Measurements from ENCODE around the gene HLA-DRB1.
"Not testable (repeated sequence)": the region's sequence is repeated elsewhere in the genome, so short reads cannot be mapped to it uniquely, and the experiment has no call there.

The HLA-DRB1 gene

GRCh38 chr6:32608362-32608761 is 18.7 kb upstream of the HLA-DRB1 start:
- no peak for DNase-seq

DNA sequence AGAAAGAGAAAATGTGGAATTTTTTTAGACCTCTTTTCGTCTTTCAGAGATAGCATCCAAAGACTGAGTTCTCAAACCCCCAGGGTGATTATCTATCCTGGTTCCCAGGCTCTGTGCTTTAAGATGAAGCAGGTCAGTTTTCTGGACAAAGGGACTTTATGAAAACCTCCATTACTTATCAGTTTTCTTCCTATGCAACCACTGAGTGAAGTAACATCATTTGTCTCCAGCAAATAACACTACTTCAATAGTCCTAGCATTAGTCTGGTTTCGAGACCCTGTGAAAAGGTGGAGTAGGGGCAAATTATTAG is 18.3 kb upstream of the HLA-DRB1 start:
- no peak for DNase-seq

DNA sequence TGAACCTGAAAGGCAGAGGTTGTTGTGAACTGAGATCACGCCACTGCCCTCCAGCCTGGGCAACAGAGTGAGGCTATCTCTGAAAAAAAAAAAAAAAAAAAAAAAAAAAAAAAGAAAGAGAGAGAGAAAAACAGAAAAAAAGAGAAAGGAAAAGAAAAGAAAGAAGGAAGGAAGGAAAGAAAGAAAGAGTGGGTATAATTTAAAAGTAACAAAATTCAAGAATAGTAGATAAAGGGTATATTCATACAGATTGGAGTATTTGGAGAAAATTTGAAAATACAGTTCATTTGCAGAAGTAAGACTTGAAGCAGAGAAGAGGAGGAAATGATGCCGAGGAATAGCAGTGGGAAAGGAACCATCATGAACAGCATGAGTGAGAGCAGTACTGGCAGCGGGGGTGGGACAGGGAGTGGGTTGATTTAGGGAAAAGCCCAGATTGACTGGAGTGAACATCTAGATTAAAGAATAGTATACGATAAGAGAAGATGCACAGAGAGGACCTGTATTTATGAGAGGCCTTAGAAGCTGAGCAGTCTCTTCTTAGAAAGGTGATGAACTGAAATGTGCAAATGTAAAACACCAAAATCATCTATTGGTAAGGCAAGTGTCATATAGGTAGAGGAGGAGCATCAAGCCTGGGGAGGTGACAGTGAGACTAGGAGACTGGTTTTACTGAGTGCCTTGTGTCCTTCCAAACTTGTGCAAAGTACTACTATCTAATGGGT is 17.8 kb upstream of the HLA-DRB1 start:
- DNase-seq: no peak

DNA sequence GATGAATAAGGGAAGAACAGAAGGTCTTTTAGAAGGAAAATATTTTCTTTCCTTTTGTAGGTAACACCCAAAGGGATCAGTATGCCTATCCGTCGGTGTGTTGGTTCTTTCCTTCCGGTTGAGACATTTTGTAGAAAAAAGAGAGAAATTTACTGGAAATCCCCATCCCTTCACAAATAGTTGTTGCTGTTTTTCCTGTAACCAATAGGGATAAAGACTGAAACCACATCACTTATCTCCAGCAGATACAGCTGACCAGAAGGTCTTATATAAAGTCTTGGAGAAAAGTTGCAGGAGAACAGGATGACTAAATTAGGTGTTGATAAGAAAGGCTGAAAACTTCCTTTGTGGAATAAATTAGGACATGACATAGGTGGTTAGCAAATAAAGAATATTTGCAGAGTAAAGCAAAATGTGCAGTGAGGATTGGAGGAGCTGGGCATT is 14.8 kb upstream of the HLA-DRB1 start:
- DNase-seq: no peak

DNA sequence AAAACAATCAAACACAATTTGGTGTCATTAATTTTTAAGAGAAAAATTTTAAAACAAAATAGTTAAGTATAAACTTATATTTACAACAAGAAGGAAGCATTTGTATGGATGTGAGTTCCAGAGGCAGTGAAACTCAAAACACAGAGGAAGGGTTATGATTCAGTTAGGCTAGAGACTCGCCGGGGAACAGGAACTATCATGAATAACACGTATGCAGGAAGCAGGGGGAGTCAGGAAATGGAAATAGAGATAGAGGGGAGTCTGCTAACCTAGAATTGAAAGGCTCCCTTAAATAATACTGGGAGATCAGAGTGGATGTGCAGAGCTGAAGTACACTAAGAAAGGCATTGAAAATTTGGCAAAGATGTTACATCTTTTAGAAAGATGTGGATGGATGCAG is 14.2 kb upstream of the HLA-DRB1 start:
- DNase-seq: no peak

- no peak for DNase-seq
These were observed 13.6 kb upstream of the HLA-DRB1 start for GRCh38 chr6:32603222-32603621.

GRCh38 chr6:32602383-32602782 is 12.7 kb upstream of the HLA-DRB1 start:
- no peak for DNase-seq

- DNase-seq: no peak
These were observed 7.4 kb upstream of the HLA-DRB1 start for GRCh38 chr6:32597024-32597423.

DNA sequence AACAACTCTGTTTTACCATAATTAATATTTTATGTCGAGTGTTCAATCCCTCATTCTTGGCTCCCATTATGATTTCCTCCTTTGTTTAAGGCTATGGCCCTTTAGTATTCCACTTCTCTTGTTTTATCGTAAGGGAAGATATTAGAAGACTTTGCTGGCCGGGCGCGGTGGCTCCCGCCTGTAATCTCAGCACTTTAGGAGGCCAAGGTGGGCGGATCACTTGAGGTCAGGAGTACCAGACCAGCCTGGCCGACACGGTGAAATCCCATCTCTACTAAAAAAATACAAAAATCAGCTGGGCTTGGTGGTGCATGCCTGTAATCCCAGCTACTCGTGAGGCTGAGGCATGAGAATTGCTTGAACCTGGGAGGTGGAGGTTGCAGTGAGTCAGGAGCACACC is 1.1 kb upstream of the HLA-DRB1 start:
- not testable (repeated sequence) for DNase-seq

GRCh38 chr6:32588156-32588555 is 1.5 kb downstream of the HLA-DRB1 start:
- DNase-seq: no peak

- DNase-seq: no peak
These were observed 6.1 kb downstream of the HLA-DRB1 start for GRCh38 chr6:32583527-32583898.

DNA sequence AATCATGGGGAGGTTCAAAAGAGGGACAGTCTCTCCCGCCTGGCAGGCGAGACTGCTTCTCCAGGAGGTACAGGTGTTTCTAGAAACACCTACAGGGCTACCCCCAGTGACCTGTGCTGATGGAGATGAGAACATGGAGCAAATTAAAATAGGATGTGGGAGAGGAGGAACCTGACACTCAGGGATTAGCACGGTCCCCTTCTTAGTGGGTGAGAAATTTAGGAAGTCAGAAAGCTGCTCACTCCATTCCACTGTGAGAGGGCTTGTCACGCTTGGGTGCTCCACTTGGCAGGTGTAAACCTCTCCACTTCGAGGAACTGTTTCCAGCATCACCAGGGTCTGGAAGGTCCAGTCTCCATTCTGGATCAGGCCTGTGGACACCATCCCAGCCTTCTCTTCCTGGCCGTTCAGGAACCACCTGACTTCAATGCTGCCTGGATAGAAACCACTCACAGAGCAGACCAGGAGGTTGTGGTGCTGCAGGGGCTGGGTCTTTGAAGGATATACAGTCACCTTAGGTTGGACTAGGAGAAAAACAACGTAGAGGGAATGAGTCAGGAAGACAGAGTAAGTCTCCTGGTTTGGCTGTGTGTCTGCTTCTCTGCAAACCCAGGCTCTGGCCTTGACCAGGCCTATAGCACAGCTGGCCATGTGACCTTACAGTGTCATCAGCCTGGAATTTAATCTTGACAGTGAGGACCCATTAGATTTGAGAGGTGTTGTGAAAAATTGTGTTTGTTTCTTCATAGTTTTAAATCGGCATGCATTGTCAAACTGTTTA is 8.1 kb downstream of the HLA-DRB1 start:
- no peak for DNase-seq

GRCh38 chr6:32580593-32580992 is 9.1 kb downstream of the HLA-DRB1 start:
- no peak for DNase-seq

DNA sequence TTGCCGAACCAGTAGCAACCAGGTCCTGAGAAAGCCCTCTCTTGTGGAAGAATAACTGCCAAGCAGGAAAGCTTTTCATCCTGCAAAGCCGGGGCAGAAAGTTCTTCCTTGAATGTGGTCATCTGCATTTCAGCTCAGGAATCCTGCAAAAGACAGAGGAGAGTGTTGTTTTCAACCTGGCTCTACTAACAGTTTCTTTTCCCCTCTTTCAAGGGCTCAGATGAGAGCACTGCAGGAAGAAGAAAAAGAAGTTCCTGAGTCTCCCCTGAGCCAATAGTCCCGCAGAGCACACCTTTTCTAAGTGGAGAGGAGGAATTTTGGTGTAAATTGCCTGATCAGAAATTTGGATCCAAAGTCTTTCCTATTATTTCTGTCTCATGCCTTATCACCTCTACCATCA is 10.7 kb downstream of the HLA-DRB1 start:
- no peak for DNase-seq

GRCh38 chr6:32577493-32577892 is 12.2 kb downstream of the HLA-DRB1 start:
- not testable (repeated sequence) for DNase-seq

DNA sequence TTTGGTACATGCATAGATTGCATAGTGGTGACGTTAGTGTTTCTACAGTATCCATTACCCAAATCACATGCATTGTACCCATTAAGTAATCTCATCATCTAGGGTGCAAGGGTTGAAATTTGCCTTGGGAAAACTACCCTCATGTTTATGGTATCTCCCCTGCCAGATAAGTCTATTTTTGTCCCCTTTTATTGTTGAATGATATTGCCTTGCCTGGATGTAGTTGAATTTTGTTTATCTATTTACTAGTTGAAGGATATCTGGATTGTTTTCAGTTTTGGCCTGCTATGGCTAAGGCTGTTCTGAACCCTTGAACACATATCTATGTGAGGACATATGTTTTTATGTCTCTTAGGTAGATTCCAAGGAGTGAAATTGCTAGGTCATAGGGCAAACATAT is 13.4 kb downstream of the HLA-DRB1 start:
- DNase-seq: no peak

- no peak for DNase-seq
These were observed 19.2 kb downstream of the HLA-DRB1 start for GRCh38 chr6:32570363-32570905.

DNA sequence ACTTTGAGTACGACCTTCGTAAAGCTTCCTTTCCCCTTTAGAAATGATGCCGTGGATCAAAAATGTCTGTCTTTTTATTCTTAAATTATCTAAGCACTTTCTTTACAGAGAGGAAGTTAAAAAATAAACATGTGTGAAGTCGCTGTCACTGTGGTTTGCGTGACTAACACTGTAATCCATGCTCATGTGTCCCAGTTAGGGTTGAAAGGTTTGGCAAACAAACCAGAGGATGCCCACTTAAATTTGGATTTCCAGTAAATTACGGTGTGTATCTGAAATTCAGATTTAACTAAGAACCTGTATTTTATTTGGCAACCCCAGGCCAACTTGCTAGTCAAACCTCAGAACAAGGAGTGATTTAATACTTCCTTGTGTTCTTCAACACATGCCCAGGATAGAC is 21.1 kb downstream of the HLA-DRB1 start:
- no peak for DNase-seq

- DNase-seq: no peak
These were observed 22.7 kb downstream of the HLA-DRB1 start for GRCh38 chr6:32566957-32567356.

- no peak for DNase-seq
These were observed 24.1 kb downstream of the HLA-DRB1 start for GRCh38 chr6:32565511-32565910.

DNA sequence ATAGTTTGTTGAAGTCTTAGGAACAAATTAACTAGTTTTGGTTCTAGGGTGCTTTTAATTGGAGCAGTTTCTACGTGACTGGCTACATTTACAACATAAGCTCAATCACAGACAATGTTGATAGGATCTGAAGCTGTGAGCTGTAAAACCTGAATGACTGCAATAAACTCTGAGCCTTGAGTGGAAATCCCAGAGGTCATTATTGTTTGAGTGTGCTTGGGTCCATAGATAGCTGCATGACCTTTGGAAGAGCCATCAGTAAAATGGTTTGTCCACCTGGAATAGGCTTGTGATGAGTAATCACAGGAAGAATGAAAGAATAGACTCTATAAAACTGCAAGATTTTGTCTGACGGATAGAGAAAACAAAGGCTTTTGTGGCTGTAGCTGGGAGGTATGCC is 26.7 kb downstream of the HLA-DRB1 start:
- no peak for DNase-seq

- no peak for DNase-seq
These were observed 29.9 kb downstream of the HLA-DRB1 start for GRCh38 chr6:32559747-32560146.

DNA sequence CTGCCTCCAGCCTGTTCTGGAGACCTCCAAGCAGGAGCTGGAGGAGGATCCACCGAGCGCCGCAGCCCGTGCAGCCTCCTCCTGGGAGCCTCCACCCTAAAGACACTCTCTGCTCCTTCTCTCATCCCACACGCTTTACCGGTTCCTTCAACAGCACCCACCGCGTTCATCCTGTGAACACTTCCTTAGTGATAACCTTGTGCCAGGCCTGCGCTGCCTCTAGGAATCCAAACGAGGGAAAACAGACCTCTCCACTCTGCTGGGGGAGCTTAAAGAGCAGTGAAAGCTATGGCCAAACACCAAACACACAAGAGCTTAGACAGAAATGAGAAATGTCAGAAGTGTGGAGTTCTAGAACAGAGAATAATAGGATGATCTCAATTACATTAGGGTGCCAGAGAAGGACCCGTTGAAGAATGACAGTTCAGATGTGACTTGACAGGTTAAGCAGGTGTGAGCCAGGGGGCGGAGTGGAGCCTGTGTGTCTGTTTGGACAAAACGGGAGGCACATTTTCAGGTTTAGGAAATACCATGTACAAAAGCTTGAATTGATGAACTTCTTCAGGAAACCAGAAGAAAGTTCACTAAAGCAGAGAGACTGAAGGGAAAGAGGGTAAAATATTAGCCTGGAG is 31.1 kb downstream of the HLA-DRB1 start:
- no peak for DNase-seq

All from NCI-H774 (cell line).